Ovary (tissue), 3 donors: ENCODE results near the gene ZDHHC24.

ENCODE experiments used
- POLR2A ChIP-seq: fragments of 450-650 bp; IDR thresholded peaks from one replicate; pipeline ENCODE4 v1.6.1; 2017; ENCODE audit warnings: antibody characterized with exemption, mild to moderate bottlenecking, moderate library complexity
- TF ChIP-seq, protein P1 (sequence below), 3 donors: fragments of 450-650 bp in 2 of 3; fragments of 200-600 bp in 1 of 3; IDR thresholded peaks; one replicate each; pipeline versions ENCODE4 v1.5.1 to v1.8.0; 2016 to 2022; ENCODE audit warnings: antibody characterized with exemption in 3 of 3, mild to moderate bottlenecking in 1 of 3
- donor health status: DM: no; HTN: no; CAD: no.

- TF ChIP-seq, protein P1, sequence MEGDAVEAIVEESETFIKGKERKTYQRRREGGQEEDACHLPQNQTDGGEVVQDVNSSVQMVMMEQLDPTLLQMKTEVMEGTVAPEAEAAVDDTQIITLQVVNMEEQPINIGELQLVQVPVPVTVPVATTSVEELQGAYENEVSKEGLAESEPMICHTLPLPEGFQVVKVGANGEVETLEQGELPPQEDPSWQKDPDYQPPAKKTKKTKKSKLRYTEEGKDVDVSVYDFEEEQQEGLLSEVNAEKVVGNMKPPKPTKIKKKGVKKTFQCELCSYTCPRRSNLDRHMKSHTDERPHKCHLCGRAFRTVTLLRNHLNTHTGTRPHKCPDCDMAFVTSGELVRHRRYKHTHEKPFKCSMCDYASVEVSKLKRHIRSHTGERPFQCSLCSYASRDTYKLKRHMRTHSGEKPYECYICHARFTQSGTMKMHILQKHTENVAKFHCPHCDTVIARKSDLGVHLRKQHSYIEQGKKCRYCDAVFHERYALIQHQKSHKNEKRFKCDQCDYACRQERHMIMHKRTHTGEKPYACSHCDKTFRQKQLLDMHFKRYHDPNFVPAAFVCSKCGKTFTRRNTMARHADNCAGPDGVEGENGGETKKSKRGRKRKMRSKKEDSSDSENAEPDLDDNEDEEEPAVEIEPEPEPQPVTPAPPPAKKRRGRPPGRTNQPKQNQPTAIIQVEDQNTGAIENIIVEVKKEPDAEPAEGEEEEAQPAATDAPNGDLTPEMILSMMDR (IDR thresholded peaks at IDR 0.05), result no peak
- no peak for TF ChIP-seq POLR2A
Measured at GRCh38 chr11:66476841-66477251, 69.0 kb downstream of the ZDHHC24 start.
